ENCODE data around the gene EMC10. TPM values are rescaled to one million over a fixed set of nuclear protein-coding genes. Genes with fewer than 3 reads are reported as not detected.

Gene EMC10
- total RNA-seq, 4 donors from 2014 or later = 139 to 250 (median 214) TPM

- no peak for DNase-seq
- Histone ChIP-seq H3K9me3 (no peaks in the 10 kb centered on the region), H3K36me3 (no peaks in the 10 kb centered on the region), H3K4me3 (replicated peaks in 1 of 3) (no peak overlapping the region), H3K27me3 (no peaks in the 10 kb centered on the region), H3K27ac (no peak overlapping the region), H3K4me1 (no peaks in the 10 kb centered on the region)
- intact Hi-C loops (cut with DNase I) = no loop called here
- TF ChIP-seq CTCF (IDR thresholded peaks at IDR 0.05) = no peak
- no peak for TF ChIP-seq POLR2A (IDR thresholded peaks at IDR 0.05)
- 43 to 47% methylated on average over 12 to 13 of the region's 13 CpGs for WGBS, 2 donors
These were observed 25.1 kb upstream of the EMC10 start for GRCh38 chr19:50451223-50451534.

DNA sequence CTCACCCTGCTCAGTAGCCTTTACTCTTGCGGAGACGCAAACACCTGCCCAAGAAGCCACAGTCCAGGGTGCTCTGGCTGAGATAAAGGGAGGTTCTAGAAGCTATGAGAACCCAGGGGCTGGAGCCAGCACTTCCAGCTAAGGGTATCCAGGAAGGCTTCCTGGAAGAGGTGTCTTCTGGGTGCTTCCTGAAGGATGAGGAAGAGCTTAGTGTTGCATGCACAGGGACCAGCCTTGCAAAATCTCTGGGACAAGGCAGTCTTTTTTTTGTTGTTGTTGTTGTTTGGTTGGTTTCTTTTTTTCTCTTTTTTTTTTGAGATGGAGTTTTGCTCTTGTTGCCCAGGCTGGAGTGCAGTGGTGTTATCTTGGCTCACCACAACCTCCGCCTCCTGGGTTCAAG, 23.1 kb upstream of the EMC10 start:
- intact Hi-C loops (cut with DNase I) = no loop called here
- no peak overlapping the region for H3K27ac ChIP-seq
- WGBS, 2 donors = 95 to 96% methylated on average over 3 of the region's 3 CpGs
- DNase-seq = no peak
- H3K36me3 ChIP-seq = no peaks in the 10 kb centered on the region
- H3K4me3 ChIP-seq (replicated peaks in 1 of 3) = no peak overlapping the region
- H3K9me3 ChIP-seq = no peaks in the 10 kb centered on the region
- TF ChIP-seq CTCF (IDR thresholded peaks at IDR 0.05) (no peak), POLR2A (IDR thresholded peaks at IDR 0.05) (no peak)
- H3K27me3 ChIP-seq = no peaks in the 10 kb centered on the region
- H3K4me1 ChIP-seq = no peaks in the 10 kb centered on the region

DNA sequence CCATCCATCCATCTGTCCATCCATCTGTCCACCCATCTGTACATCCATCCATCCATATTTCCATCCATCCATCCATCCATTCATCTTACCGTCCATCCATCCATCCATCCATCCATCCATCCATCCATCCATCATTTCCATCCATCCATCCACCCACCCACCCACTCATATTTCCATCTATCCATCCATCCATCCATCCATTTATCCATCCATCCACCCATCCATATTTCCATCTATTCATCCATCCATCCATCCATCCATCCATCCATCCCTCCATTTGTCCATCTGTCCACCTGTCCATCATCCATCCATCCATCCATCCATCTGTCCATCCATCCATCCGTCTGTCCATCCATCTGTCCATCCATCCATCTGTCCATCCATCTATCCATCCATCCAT, 20.3 kb upstream of the EMC10 start:
- no peak for DNase-seq

GRCh38 chr19:50457300-50457699, 19.0 kb upstream of the EMC10 start:
- intact Hi-C loops (cut with DNase I) = no loop called here
- no peak for TF ChIP-seq CTCF (IDR thresholded peaks at IDR 0.05)
- TF ChIP-seq POLR2A (IDR thresholded peaks at IDR 0.05) = no peak
- whole genome bisulfite sequencing, 2 donors = 83 to 84% methylated on average over 4 to 5 of the region's 5 CpGs
- Histone ChIP-seq H3K27me3 (no peaks in the 10 kb centered on the region), H3K4me1 (peaks cover 0 to 6% of the 10 kb centered on the region in 2 donors), H3K9me3 (no peaks in the 10 kb centered on the region), H3K27ac (no peak overlapping the region), H3K36me3 (no peaks in the 10 kb centered on the region), H3K4me3 (replicated peaks in 1 of 3) (no peak overlapping the region)
- no peak for DNase-seq

More for the DNA sequence above, 20.3 kb upstream of the EMC10 start:
- 80 to 86% methylated on average over 2 of the region's 2 CpGs for WGBS, 2 donors
- intact Hi-C loops (cut with DNase I) = no loop called here
- peaks cover 0 to 6% of the 10 kb centered on the region in 2 donors for H3K4me1 ChIP-seq
- H3K4me3 ChIP-seq (replicated peaks in 1 of 3) = no peak overlapping the region
- no peak overlapping the region for H3K27ac ChIP-seq
- H3K27me3 ChIP-seq = no peaks in the 10 kb centered on the region
- no peaks in the 10 kb centered on the region for H3K9me3 ChIP-seq
- no peak for TF ChIP-seq CTCF (IDR thresholded peaks at IDR 0.05)
- no peak for TF ChIP-seq POLR2A (IDR thresholded peaks at IDR 0.05)
- H3K36me3 ChIP-seq = no peaks in the 10 kb centered on the region

DNA sequence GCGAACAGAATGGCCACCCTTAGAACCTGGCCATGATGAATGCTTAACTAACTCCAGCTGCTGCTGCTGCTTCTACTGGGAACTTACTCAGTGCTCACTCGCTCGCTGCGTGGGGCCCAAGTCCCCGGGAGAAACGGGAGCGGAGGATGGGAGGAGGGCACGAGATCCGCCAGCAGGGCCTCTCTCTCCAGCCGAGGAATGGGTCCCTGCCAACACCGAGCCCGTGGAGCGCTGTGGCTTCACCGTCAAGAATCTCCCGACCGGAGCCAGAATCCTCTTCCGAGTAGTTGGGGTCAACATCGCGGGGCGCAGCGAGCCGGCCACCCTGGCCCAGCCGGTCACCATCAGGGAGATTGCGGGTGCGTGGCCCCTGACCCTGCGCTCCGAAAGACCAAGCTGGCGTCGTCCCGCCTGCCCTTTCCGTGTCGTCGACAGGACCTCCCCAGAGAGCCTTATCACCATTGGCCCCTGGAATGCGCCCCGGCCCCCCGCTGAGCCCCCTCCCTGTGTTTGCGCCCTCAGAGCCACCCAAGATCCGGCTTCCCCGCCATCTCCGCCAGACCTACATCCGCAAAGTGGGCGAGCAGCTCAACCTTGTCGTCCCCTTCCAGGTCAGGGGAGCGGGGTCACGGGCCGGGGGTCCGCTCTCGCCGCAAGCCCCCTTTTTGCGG, 17.8 kb upstream of the EMC10 start:
- H3K36me3 ChIP-seq = no peaks in the 10 kb centered on the region
- intact Hi-C loops (cut with DNase I) = no loop called here
- H3K4me1 ChIP-seq = peaks cover 0 to 6% of the 10 kb centered on the region in 2 donors
- H3K27ac ChIP-seq = no peak overlapping the region
- H3K4me3 ChIP-seq (replicated peaks in 1 of 3) = no peak overlapping the region
- H3K27me3 ChIP-seq = no peaks in the 10 kb centered on the region
- TF ChIP-seq CTCF (IDR thresholded peaks at IDR 0.05) (no peak), POLR2A (IDR thresholded peaks at IDR 0.05) (no peak)
- no peaks in the 10 kb centered on the region for H3K9me3 ChIP-seq
- no peak for DNase-seq
- 45 to 50% methylated on average over 19 to 25 of the region's 50 CpGs for WGBS, 2 donors

Data from thyroid gland (tissue), 4 donors.